Prostate gland (tissue), 2 donors: ENCODE data around the gene FNDC3B. TPM values are rescaled to one million over a fixed set of nuclear protein-coding genes. Genes with fewer than 3 reads are reported as not detected.

Source experiments
- DNase-seq: peaks from one replicate; pipeline ENCODE4 v3.0.0-alpha.2; 2019; ENCODE audit warnings: low spot score
- H3K27ac ChIP-seq, 2 donors: fragments of 200-600 bp; sonication (generic); 2 replicates each; pipeline ENCODE4 v1.5.1; 2017 to 2019
- H3K27me3 ChIP-seq: fragments of 200-600 bp; sonication (generic); replicated peaks from 2 replicates; pipeline ENCODE4 v1.5.1; 2019; ENCODE audit not compliant: insufficient read depth
- H3K36me3 ChIP-seq, 2 donors: fragments of 200-600 bp; sonication (generic); 1 replicate in 1 of 2; 2 replicates in 1 of 2; pipeline versions ENCODE4 v1.5.1 to v1.8.1; 2017 to 2019
- H3K4me1 ChIP-seq: fragments of 200-600 bp; sonication (generic); replicated peaks from 2 replicates; pipeline ENCODE4 v1.5.1; 2019
- H3K4me3 ChIP-seq, 2 donors: fragments of 200-600 bp; sonication (generic); 2 replicates each; pipeline ENCODE4 v1.5.1; 2017 to 2019
- H3K9me3 ChIP-seq: fragments of 200-600 bp; sonication (generic); 2 replicates; pipeline ENCODE4 v1.5.1; 2017
- POLR2A ChIP-seq: fragments of 450-650 bp; IDR thresholded peaks from one replicate; pipeline ENCODE4 v1.6.1; 2016; ENCODE audit warnings: antibody characterized with exemption, mild to moderate bottlenecking
- POLR2AphosphoS5 ChIP-seq: sonication (generic); formaldehyde crosslinking; IDR thresholded peaks from one replicate; pipeline ENCODE4 v1.6.1; 2017; ENCODE audit warnings: antibody characterized with exemption
- WGBS: methylation state at CpG from one replicate; pipeline ENCODE4 v1.1.5; 2018; 5-methylcytosine and 5-hydroxymethylcytosine counted together
- intact Hi-C: fragments of 100-400 bp; cut with DNase I; formaldehyde crosslinking; loops from one replicate; pipeline ENCODE4 v1.14.2; 2022
- total RNA-seq, 2 donors: library from RNA; depleted of rRNA; stranded (reverse); fragments of >200 nt; gene quantifications; one replicate each; pipeline ENCODE4 v1.1.0, GENCODE V29; 2016
- TF ChIP-seq, protein P1 (sequence below), 4 experiments: fragments of 200-600 bp in 2 of 4; fragments of 450-650 bp in 2 of 4; sonication (generic) in 2 of 4; IDR thresholded peaks; 1 replicate in 3 of 4; 2 replicates in 1 of 4; pipeline ENCODE4 v1.5.1; 2016 to 2019; ENCODE audit warnings: antibody characterized with exemption in 4 of 4, mild to moderate bottlenecking in 2 of 4, moderate library complexity in 2 of 4

Gene FNDC3B
- total RNA-seq, 2 donors from 2014 or later, result 35.9 to 62.4 TPM

DNA sequence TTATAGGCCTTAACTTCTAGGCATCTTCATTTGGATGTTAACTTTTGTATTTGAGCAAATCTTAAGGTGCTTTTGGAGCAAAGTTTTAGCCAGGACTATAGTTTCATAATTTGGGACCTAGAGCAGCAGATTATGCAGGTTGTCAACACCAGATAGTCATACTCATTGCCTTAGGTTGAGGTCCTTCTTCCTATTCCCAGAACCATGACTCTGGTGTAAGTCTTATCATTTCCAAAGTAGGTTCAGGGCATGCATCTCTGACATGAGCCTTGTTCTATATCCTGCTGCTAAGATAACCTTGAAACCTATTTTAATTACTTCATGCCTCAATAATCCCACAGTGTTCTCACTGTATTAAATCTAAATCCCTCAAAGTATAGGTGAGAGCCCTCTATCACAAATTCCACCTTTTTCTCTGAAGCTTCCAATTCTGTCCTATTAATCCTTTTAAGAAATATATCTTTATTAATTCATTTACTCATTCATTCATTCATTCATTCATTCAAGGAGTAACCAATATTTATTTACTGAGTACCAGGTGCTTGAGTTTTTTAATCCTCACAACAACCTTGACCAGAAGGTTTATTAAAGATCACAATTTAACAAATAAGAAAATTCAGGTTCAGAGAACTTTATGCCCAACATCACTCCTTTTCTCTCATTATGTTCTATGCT, 2.7 kb upstream of the FNDC3B start:
- TF ChIP-seq POLR2A (no peak), POLR2AphosphoS5 (no peak)
- TF ChIP-seq, protein P1, sequence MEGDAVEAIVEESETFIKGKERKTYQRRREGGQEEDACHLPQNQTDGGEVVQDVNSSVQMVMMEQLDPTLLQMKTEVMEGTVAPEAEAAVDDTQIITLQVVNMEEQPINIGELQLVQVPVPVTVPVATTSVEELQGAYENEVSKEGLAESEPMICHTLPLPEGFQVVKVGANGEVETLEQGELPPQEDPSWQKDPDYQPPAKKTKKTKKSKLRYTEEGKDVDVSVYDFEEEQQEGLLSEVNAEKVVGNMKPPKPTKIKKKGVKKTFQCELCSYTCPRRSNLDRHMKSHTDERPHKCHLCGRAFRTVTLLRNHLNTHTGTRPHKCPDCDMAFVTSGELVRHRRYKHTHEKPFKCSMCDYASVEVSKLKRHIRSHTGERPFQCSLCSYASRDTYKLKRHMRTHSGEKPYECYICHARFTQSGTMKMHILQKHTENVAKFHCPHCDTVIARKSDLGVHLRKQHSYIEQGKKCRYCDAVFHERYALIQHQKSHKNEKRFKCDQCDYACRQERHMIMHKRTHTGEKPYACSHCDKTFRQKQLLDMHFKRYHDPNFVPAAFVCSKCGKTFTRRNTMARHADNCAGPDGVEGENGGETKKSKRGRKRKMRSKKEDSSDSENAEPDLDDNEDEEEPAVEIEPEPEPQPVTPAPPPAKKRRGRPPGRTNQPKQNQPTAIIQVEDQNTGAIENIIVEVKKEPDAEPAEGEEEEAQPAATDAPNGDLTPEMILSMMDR (IDR thresholded peaks at IDR 0.05), result no peak
- DNase-seq, result no peak
- no peaks in the 10 kb centered on the region for H3K27me3 ChIP-seq
- H3K4me1 ChIP-seq, result no peaks in the 10 kb centered on the region
- intact Hi-C loops, result loop anchor here (5.0 to 10.0 kb wide), 3 partner anchors 166 to 392 kb away; no protein-coding TSS in a partner anchor
- no peaks in the 10 kb centered on the region for H3K36me3 ChIP-seq
- H3K9me3 ChIP-seq, result no peaks in the 10 kb centered on the region
- no peak overlapping the region for H3K27ac ChIP-seq
- H3K4me3 ChIP-seq, result no peak overlapping the region

DNA sequence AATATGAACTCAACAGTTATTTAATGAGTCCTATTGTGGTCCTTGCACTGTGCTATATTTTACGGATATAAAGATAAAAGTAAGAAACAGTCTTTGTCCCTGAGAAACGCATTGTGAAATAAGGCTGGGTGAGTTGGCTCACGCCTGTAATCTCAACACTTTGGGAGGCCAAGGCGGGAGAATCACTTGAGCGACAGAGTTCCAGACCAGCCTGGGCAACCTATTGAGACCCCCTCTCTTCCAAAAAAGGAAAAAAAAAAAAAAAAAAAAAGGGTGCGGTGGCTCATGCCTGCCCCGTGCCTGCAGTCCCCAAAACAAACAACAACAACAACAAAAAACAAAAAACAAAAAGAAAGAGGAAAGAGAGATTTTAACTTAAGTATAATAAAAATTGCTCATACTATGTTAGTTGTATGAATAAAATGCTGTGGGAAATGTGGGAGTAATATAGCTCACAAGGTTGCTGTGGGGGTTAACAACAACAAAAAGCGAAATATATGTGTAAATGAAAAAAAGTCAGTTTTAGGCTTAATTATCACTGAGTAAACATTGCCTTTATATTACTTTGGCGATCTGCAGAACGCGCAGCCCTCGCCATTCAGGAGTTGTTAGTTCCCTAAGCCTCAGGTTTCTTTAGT, 461 bp upstream of the FNDC3B start:
- WGBS, result 22% methylated on average over 12 of the region's 12 CpGs
- Histone ChIP-seq H3K27me3 (no peaks in the 10 kb centered on the region), H3K36me3 (no peaks in the 10 kb centered on the region), H3K27ac (peak overlapping the region; percentile 97 to 98), H3K4me1 (no peaks in the 10 kb centered on the region), H3K9me3 (no peaks in the 10 kb centered on the region), H3K4me3 (peak overlapping the region; percentile 92 to 99)
- TF ChIP-seq, protein P1 (IDR thresholded peaks at IDR 0.05), result no peak
- TF ChIP-seq POLR2AphosphoS5, result no peak
- no peak for TF ChIP-seq POLR2A
- intact Hi-C loops, result loop anchor here (5.0 to 10.0 kb wide), 3 partner anchors 163 to 394 kb away; no protein-coding TSS in a partner anchor
- DNase-seq, result no peak

DNA sequence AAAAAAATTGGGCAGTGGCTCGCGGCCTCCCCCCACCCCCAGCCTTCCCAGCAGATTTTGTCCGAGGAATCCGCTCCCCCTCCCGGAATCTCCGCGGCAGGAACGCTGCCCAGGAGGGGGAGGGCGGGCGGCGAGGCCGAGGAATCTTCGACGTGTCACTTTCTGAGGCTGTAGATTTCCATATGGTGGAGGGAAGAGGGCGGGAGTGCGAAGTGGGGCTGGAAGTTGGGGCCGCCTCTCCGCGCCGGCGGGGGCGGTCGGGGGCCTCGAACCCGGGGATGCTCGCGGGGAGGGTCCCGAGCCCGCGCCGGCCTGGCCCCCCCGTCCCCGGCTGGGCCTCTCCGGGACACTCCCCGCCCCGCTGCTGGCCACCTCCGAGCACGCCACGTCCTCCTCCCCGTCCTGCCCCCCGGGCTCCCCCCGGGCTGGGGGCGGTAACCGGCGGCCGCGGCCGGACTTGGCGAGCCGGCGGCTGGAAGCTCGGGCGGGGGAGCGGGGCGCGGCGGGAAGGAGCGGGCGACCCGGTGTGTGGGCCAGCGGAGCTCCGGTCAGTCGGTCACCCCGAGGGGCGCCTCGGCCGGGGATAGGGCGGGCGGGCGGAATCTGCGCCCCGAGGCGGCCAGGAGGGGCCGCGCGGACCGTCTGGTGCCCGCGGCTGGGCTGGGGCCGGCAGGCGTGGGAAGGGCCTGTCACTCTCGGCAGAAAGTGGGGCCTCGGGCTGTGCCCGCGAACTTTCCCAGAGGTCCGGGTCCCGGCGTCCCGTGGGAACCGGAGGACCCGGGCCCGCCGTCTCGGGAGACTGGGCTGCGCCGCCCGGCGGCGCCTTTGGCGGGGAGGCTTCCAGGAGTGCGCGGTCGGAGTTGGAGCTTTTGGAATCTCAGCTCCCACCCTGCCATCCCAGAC, 951 bp downstream of the FNDC3B start:
- no peaks in the 10 kb centered on the region for H3K9me3 ChIP-seq
- DNase-seq, result peak; percentile 75
- H3K4me3 ChIP-seq, result peak overlapping the region; percentile 92 to 99
- no peaks in the 10 kb centered on the region for H3K27me3 ChIP-seq
- no peaks in the 10 kb centered on the region for H3K4me1 ChIP-seq
- TF ChIP-seq, protein P1 (IDR thresholded peaks at IDR 0.05), result peak in 1 of 4 experiments; percentile 32
- peak; percentile 79 for TF ChIP-seq POLR2A
- no peak for TF ChIP-seq POLR2AphosphoS5
- intact Hi-C loops, result loop anchor here (2.0 to 10.0 kb wide), 2 partner anchors 90 to 214 kb away; no protein-coding TSS in a partner anchor
- H3K27ac ChIP-seq, result peak overlapping the region; percentile 97 to 98
- WGBS, result under 1% methylated on average over 60 of the region's 103 CpGs
- no peaks in the 10 kb centered on the region for H3K36me3 ChIP-seq

DNA sequence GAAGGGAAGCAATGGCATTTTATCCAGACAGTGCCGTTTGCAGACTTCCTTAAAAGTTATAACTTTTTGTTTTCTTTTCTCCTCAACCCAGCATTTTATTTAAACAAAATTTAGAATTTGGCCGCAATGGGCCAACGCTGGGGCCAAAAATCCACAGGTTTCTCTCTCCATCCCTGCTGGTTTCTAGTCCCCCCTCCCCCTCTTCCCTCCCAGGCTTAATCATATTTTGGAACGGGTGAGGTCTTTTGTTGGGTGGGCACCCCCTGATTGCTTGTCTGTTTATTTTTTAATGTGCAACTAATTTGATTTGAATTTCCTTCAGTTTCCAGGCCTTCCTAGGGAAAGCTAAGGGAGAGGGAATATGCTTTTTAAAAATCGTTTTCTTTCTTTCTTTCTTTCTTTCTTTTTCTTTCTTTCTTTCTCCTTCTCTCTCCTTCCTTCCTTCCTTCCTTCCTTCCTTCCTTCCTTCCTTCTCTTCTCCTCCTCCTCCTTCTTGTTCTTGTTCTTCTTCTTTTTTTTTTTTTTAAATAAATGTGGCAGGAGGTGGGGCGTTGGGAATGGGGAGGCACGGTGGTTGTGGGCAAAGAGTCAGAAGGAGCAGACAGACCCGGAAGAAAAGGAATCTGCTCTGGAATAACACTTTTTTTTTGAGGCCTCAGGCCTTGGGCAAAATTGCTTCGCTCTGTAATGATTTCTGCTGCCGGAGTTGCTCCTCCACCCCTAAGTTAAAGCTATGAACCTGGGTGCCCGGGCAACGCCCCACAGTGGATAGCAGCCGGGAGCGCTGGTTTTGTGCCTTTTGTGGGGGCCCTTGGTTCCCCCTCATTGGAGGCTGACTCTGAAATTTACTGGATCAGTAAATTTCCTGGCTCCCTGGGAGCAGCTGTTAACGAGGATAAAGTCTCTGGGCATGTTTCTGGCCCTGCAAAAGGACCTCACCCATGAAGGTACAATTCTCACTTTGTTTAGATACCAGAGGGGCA, 1.9 kb downstream of the FNDC3B start:
- Histone ChIP-seq H3K36me3 (no peaks in the 10 kb centered on the region), H3K9me3 (no peaks in the 10 kb centered on the region), H3K4me1 (no peaks in the 10 kb centered on the region), H3K27me3 (no peaks in the 10 kb centered on the region), H3K27ac (peak overlapping the region; percentile 97 to 98), H3K4me3 (peak overlapping the region; percentile 92 to 99)
- peak; percentile 19 for DNase-seq
- intact Hi-C loops, result loop anchor here (2.0 to 10.0 kb wide), 2 partner anchors 90 to 214 kb away; no protein-coding TSS in a partner anchor
- TF ChIP-seq POLR2AphosphoS5, result no peak
- TF ChIP-seq POLR2A, result no peak
- TF ChIP-seq, protein P1 (IDR thresholded peaks at IDR 0.05), result no peak
- 4% methylated on average over 15 of the region's 15 CpGs for WGBS
